Pancreas (tissue), 10 donors: ENCODE measurements around the gene RAB3C. TPM values are rescaled to one million over a fixed set of nuclear protein-coding genes. Genes with fewer than 3 reads are reported as not detected.

ENCODE experiments used
- ATAC-seq, 4 donors: fragments of 200-7000 bp; cut with Tn5 transposase; one replicate each; pipeline versions ENCODE4 v1.8.0 to v1.9.1; 2020; ENCODE audit warnings: mild to moderate bottlenecking in 4 of 4, moderate library complexity in 4 of 4
- DNase-seq, 6 donors: peaks; one replicate each; pipeline ENCODE4 v3.0.0-alpha.2; 2020
- FAIRE-seq: peaks from 2 replicates; lab custom pipeline; 2012; peaks lifted over from hg19 to GRCh38; lab: Jason Lieb, UNC
- H3K27ac ChIP-seq, 4 donors: fragments of 200-600 bp; sonication (generic); 1 replicate in 3 of 4; 2 replicates in 1 of 4; pipeline versions ENCODE4 v1.5.0 to v1.8.0; 2020
- H3K27me3 ChIP-seq, 4 donors: fragments of 200-600 bp; one replicate each; pipeline ENCODE4 v1.8.0; 2021
- H3K36me3 ChIP-seq, 3 donors: fragments of 200-600 bp; sonication (generic) in 1 of 3; one replicate each; pipeline versions ENCODE4 v1.5.0 to v1.8.0; 2020 to 2021
- H3K4me1 ChIP-seq, 3 donors: fragments of 200-600 bp; one replicate each; pipeline ENCODE4 v1.8.0; 2021
- H3K4me3 ChIP-seq, 4 donors: fragments of 200-600 bp; sonication (generic) in 2 of 4; one replicate each; pipeline versions ENCODE4 v1.5.0 to v1.8.0; 2020 to 2021
- H3K9me3 ChIP-seq, 4 donors: fragments of 200-600 bp; one replicate each; pipeline ENCODE4 v1.8.0; 2021
- WGBS, 2 donors: extraction: QIAGEN DNeasy Blood & Tissue Kit; methylation state at CpG; one replicate each; pipeline ENCODE4 v1.1.7; 2013; 5-methylcytosine and 5-hydroxymethylcytosine counted together
- intact Hi-C, 3 donors: fragments of 100-400 bp; cut with DNase I; formaldehyde crosslinking; loops; one replicate each; pipeline versions ENCODE4 v1.11.1 to v1.14.2; 2022
- polyA plus RNA-seq, 2 donors: library from polyadenylated mRNA; stranded (reverse); fragments of 200-250 nt; gene quantifications; one replicate each; pipeline ENCODE4 v1.2.3, GENCODE V29; 2013
- total RNA-seq, 6 donors: library from RNA; stranded (reverse); fragmentation: NEBNext Ultra II Directional in 4 of 6; extraction: Animal tissue kit (Norgen Biotek cat#: 25700) in 4 of 6; gene quantifications; one replicate each; pipeline versions ENCODE4 v1.2.1 to v1.2.4, GENCODE V29; 2021 to 2023
- TF ChIP-seq, protein P1 (sequence below), 4 donors: fragments of 200-600 bp; sonication (generic) in 3 of 4; IDR thresholded peaks; one replicate each; pipeline versions ENCODE4 v1.5.0 to v1.8.0; 2021; ENCODE audit warnings: antibody characterized with exemption in 4 of 4
- donor health status: healthy with polysubstance abuse.
- donor health status: DM: no; HTN: no; CAD: no; lungs with moderate emphysema.
- donor health status: DM: no; HTN: no; CAD: no.
- donor health status: control.
- donor health status: control.
- donor health status: Bipolar disorder and iron deficiency.
- donor health status: DM: yes; HTN: yes; CAD: no.
- donor health status: DM: no; HTN: no; CAD: no.
- donor health status: DM: no; HTN: no; CAD: no.
- donor health status: DM: yes; HTN: yes; CAD: no.

The RAB3C gene
- total and polyA plus RNA-seq, 8 donors = 1.7 to 9.0 (median 4.8) TPM

- FAIRE-seq (no peak), DNase-seq (no peak), ATAC-seq (no peak)
- intact Hi-C loops = no loop called here
- no peak overlapping the region for H3K4me3 ChIP-seq
- no peaks in the 10 kb centered on the region for H3K9me3 ChIP-seq
- no peaks in the 10 kb centered on the region for H3K4me1 ChIP-seq
- TF ChIP-seq, protein P1, sequence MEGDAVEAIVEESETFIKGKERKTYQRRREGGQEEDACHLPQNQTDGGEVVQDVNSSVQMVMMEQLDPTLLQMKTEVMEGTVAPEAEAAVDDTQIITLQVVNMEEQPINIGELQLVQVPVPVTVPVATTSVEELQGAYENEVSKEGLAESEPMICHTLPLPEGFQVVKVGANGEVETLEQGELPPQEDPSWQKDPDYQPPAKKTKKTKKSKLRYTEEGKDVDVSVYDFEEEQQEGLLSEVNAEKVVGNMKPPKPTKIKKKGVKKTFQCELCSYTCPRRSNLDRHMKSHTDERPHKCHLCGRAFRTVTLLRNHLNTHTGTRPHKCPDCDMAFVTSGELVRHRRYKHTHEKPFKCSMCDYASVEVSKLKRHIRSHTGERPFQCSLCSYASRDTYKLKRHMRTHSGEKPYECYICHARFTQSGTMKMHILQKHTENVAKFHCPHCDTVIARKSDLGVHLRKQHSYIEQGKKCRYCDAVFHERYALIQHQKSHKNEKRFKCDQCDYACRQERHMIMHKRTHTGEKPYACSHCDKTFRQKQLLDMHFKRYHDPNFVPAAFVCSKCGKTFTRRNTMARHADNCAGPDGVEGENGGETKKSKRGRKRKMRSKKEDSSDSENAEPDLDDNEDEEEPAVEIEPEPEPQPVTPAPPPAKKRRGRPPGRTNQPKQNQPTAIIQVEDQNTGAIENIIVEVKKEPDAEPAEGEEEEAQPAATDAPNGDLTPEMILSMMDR (IDR thresholded peaks at IDR 0.05) = no peak
- no peaks in the 10 kb centered on the region for H3K27me3 ChIP-seq
- H3K36me3 ChIP-seq = no peaks in the 10 kb centered on the region
- H3K27ac ChIP-seq = no peak overlapping the region
Observed at GRCh38 chr5:58615972-58616371, 33.1 kb downstream of the RAB3C start.

GRCh38 chr5:58617241-58617640 lies 34.4 kb downstream of the RAB3C start:
- FAIRE-seq (no peak), DNase-seq (no peak), ATAC-seq (no peak)
- TF ChIP-seq, protein P1 (IDR thresholded peaks at IDR 0.05) = no peak
- no peaks in the 10 kb centered on the region for H3K9me3 ChIP-seq
- 81 to 93% methylated on average over 1 of the region's 1 CpG for WGBS, 2 donors
- intact Hi-C loops = no loop called here
- no peaks in the 10 kb centered on the region for H3K27me3 ChIP-seq
- no peaks in the 10 kb centered on the region for H3K4me1 ChIP-seq
- H3K36me3 ChIP-seq = no peaks in the 10 kb centered on the region
- no peak overlapping the region for H3K27ac ChIP-seq
- H3K4me3 ChIP-seq = no peak overlapping the region

GRCh38 chr5:58620336-58620735 lies 37.5 kb downstream of the RAB3C start:
- Histone ChIP-seq H3K27me3 (no peaks in the 10 kb centered on the region), H3K9me3 (no peaks in the 10 kb centered on the region), H3K4me3 (no peak overlapping the region), H3K36me3 (no peaks in the 10 kb centered on the region), H3K4me1 (peaks cover 0 to 8% (median 0%) of the 10 kb centered on the region in 3 donors), H3K27ac (no peak overlapping the region)
- DNase-seq (no peak), FAIRE-seq (no peak), ATAC-seq (no peak)
- TF ChIP-seq, protein P1 (IDR thresholded peaks at IDR 0.05) = no peak
- WGBS, 2 donors = 87 to 89% methylated on average over 1 of the region's 1 CpG
- intact Hi-C loops = no loop called here

GRCh38 chr5:58622936-58623871 lies 40.3 kb downstream of the RAB3C start:
- intact Hi-C loops = no loop called here
- ATAC-seq = peak in 2 of 4 donors; percentile 18 to 59
- H3K27ac ChIP-seq = peak overlapping the region in 1 of 4 donors; percentile 9
- TF ChIP-seq, protein P1 (IDR thresholded peaks at IDR 0.05) = no peak
- H3K27me3 ChIP-seq = no peaks in the 10 kb centered on the region
- 72 to 78% methylated on average over 3 of the region's 3 CpGs for WGBS, 2 donors
- H3K9me3 ChIP-seq = no peaks in the 10 kb centered on the region
- no peaks in the 10 kb centered on the region for H3K36me3 ChIP-seq
- H3K4me3 ChIP-seq = no peak overlapping the region
- no peak for DNase-seq
- H3K4me1 ChIP-seq = peaks cover 0 to 8% (median 0%) of the 10 kb centered on the region in 3 donors
- no peak for FAIRE-seq

GRCh38 chr5:58628626-58629025 lies 45.8 kb downstream of the RAB3C start:
- H3K27ac ChIP-seq = peak overlapping the region in 2 of 4 donors; percentile 77 to 83
- no peaks in the 10 kb centered on the region for H3K27me3 ChIP-seq
- TF ChIP-seq, protein P1 (IDR thresholded peaks at IDR 0.05) = no peak
- peak in 2 of 4 donors; percentile 19 to 44 for ATAC-seq
- H3K9me3 ChIP-seq = no peaks in the 10 kb centered on the region
- peak in 2 of 6 donors; percentile 4 to 23 for DNase-seq
- intact Hi-C loops = no loop called here
- H3K36me3 ChIP-seq = no peaks in the 10 kb centered on the region
- WGBS, 2 donors = 54 to 61% methylated on average over 5 of the region's 5 CpGs
- H3K4me1 ChIP-seq = peaks cover 16 to 31% (median 18%) of the 10 kb centered on the region in 3 donors
- H3K4me3 ChIP-seq = no peak overlapping the region
- FAIRE-seq = no peak
